ENCODE results near the gene TARBP1. TPM values are rescaled to one million over a fixed set of nuclear protein-coding genes. Genes with fewer than 3 reads are reported as not detected.

TARBP1 gene
- total and polyA plus RNA-seq, 2 of the 8 experiments (the other 6 are each of a cell fraction or from before 2014, with no cell fraction given): 21.9 to 32.3 TPM

DNA sequence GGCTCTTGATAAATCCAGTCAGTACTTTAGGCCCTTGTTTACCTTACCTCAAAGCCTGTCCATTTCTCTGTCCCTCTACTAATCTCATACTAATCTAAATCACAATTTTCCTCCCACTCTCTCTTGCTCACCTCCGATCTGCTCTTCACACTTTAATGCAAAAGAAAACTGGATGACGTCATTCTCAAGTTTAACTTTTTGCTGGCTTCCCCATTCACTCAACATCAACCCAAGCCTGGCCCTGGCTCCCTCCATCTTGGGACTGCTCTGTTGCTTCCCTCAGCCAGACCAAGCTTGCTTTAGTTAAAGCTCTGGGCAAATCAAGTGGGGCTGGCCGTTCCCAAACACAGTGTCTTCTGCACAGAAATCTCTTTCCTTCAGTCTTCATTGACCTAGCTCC, 76.0 kb downstream of the TARBP1 start:
- ChIA-PET POLR2A (ENCODE audit: partially characterized antibody) (no interaction called here), CTCF (ENCODE audit: partially characterized antibody) (interaction anchor here (0.9 kb wide), 1 partner anchor 34 kb away, joined by 3 read pairs; no protein-coding TSS in a partner anchor)
- TF ChIP-seq CHD2 (IDR thresholded peaks at IDR 0.05; ENCODE audit: low read length) (no peak), SRF (IDR thresholded peaks at IDR 0.05; ENCODE audit: low read depth, low read length) (no peak), TEAD4 (IDR thresholded peaks at IDR 0.05; ENCODE audit: low read depth, low read length) (no peak)

More for the DNA sequence above, 76.0 kb downstream of the TARBP1 start:
- Histone ChIP-seq H3K9ac (replicated peaks in 1 of 4; ENCODE audit: extremely low read depth in 1 of 4, low read depth in 3 of 4, low read length in 3 of 4) (no peak overlapping the region), H3K4me2 (ENCODE audit: insufficient read depth in 1 of 2, low read depth in 2 of 2, low read length in 2 of 2) (no peak overlapping the region), H3K9me3 (ENCODE audit: insufficient read depth in 2 of 2, low read depth in 1 of 2, low read length in 1 of 2) (no peaks in the 10 kb centered on the region), H2BK15ac (ENCODE audit: low read length) (no peak overlapping the region), H3K36me3 (ENCODE audit: control insufficient read depth in 2 of 4, insufficient read depth in 4 of 4, low read length in 3 of 4) (no peaks in the 10 kb centered on the region; a peak in 2 of 8 replicates), H4K91ac (replicated peaks; ENCODE audit: insufficient read length, low read length) (no peak overlapping the region), H4K20me1 (replicated peaks in 1 of 2; ENCODE audit: control insufficient read depth in 1 of 2, insufficient read depth in 2 of 2, low read length in 2 of 2) (peaks cover 0 to 2% of the 10 kb centered on the region in 2 experiments), H2BK120ac (replicated peaks; ENCODE audit: low read depth, low read length) (no peak overlapping the region), H3K79me1 (ENCODE audit: low read depth, low read length) (no peaks in the 10 kb centered on the region), H3K27me3 (replicated peaks in 1 of 4; ENCODE audit: control insufficient read depth in 3 of 4, extremely low read depth in 1 of 4, insufficient read depth in 3 of 4, low read length in 3 of 4) (no peaks in the 10 kb centered on the region), H3K23ac (ENCODE audit: insufficient read length) (no peak overlapping the region), H3K23me2 (ENCODE audit: low read depth, low read length) (no peaks in the 10 kb centered on the region), H2BK20ac (ENCODE audit: low read length) (no peak overlapping the region), H3K18ac (ENCODE audit: extremely low read depth, low read length) (no peak overlapping the region), H2AFZ (ENCODE audit: low read length) (no peak overlapping the region), H3K4me1 (replicated peaks in 1 of 4; ENCODE audit: control insufficient read depth in 3 of 4, insufficient read depth in 4 of 4, low read length in 3 of 4) (no peaks in the 10 kb centered on the region), H3K27ac (ENCODE audit: low read depth, low read length) (no peak overlapping the region), H2BK5ac (ENCODE audit: low read depth, low read length) (no peak overlapping the region), H3K56ac (replicated peaks; ENCODE audit: insufficient read length, low read depth, low read length) (no peak overlapping the region), H3K79me2 (ENCODE audit: control insufficient read depth in 1 of 2, insufficient read depth in 2 of 2, low read length in 2 of 2) (no peaks in the 10 kb centered on the region), H3K4ac (replicated peaks; ENCODE audit: insufficient read length, low read depth, low read length) (no peak overlapping the region), H2BK12ac (ENCODE audit: low read depth, low read length) (no peak overlapping the region), H4K8ac (ENCODE audit: extremely low read depth, insufficient read depth, low read length) (no peak overlapping the region), H3K4me3 (ENCODE audit: extremely low read depth in 1 of 4, insufficient read depth in 2 of 4, low read depth in 3 of 4, low read length in 4 of 4) (no peak overlapping the region), H4K5ac (ENCODE audit: insufficient read length, low read depth, low read length) (no peak overlapping the region), H2AK5ac (ENCODE audit: low read depth, low read length) (no peak overlapping the region), H3K14ac (ENCODE audit: insufficient read length) (no peak overlapping the region)
- FAIRE-seq: no peak
- DNase-seq (ENCODE audit: low read depth in 1 of 2, low spot score in 2 of 2): no peak
- WGBS, 2 experiments (ENCODE audit: extremely low coverage in 1 of 2, insufficient coverage in 1 of 2, insufficient read length in 1 of 2, insufficient replicate concordance in 2 of 2, low coverage in 1 of 2, low lambda C conversion rate in 2 of 2, missing lambda C conversion rate in 1 of 2): 96 to 100% methylated on average over 1 to 3 of the region's 3 CpGs
